B cell (primary cell): ENCODE data around the gene MYF5. TPM values are rescaled to one million over a fixed set of nuclear protein-coding genes. Genes with fewer than 3 reads are reported as not detected.

ENCODE experiments used
- ATAC-seq: fragments of 200-7000 bp; cut with Tn5 transposase; one replicate; pipeline ENCODE4 v1.10.0; 2021; ENCODE audit warnings: low read depth, mild to moderate bottlenecking, moderate number of reproducible peaks, moderate library complexity
- CTCF ChIA-PET: fragments of 350-600 bp; sonication (Branson Sonifier 250); formaldehyde crosslinking; loops from one replicate; lab custom pipeline; 2021; ENCODE audit warnings: antibody characterized with exemption, inconsistent platforms; lab: Charles Lee
- POLR2A ChIA-PET: fragments of 350-600 bp; sonication (Branson Sonifier 250); formaldehyde crosslinking; loops from one replicate; lab custom pipeline; 2021; ENCODE audit warnings: antibody characterized with exemption; lab: Charles Lee
- DNase-seq: peaks from one replicate; pipeline ENCODE4 v3.0.0; 2013
- H2AFZ ChIP-seq: 2 replicates; pipeline ENCODE4 v1.6.1; 2012; ENCODE audit warnings: mild to moderate bottlenecking, low read depth, low read length; ENCODE audit not compliant: insufficient read depth, poor library complexity, severe bottlenecking
- H3K27ac ChIP-seq, 2 donors: 1 replicate in 1 of 2; 2 replicates in 1 of 2; pipeline ENCODE4 v1.5.1; 2012 to 2013; ENCODE audit warnings: low read length in 2 of 2, mild to moderate bottlenecking in 2 of 2, moderate library complexity in 1 of 2
- H3K27me3 ChIP-seq, 4 experiments: fragments of 200-600 bp in 1 of 4; sonication (generic) in 1 of 4; replicated peaks in 1 of 4; 1 replicate in 2 of 4; 2 replicates in 2 of 4; pipeline versions ENCODE4 v1.6.1 to v1.7.0; 2013 to 2016; ENCODE audit warnings: low read length in 3 of 4, mild to moderate bottlenecking in 2 of 4, mixed read lengths in 1 of 4, moderate library complexity in 1 of 4; ENCODE audit not compliant: insufficient read depth in 4 of 4, control insufficient read depth in 3 of 4; ENCODE audit errors: control extremely low read depth in 1 of 4
- H3K36me3 ChIP-seq, 2 experiments: replicated peaks in 1 of 2; 1 replicate in 1 of 2; 2 replicates in 1 of 2; pipeline versions ENCODE4 v1.6.1 to v1.7.1; 2013; ENCODE audit warnings: low read length in 1 of 2; ENCODE audit not compliant: insufficient read depth in 2 of 2, control insufficient read depth in 1 of 2; ENCODE audit errors: control extremely low read depth in 1 of 2, extremely low read depth in 1 of 2
- H3K4me1 ChIP-seq, 2 donors: fragments of 200-600 bp in 1 of 2; sonication (generic) in 1 of 2; 1 replicate in 1 of 2; 2 replicates in 1 of 2; pipeline versions ENCODE4 v1.5.1 to v1.6.1; 2013 to 2017; ENCODE audit warnings: low read length in 2 of 2; ENCODE audit not compliant: control insufficient read depth in 2 of 2, insufficient read depth in 2 of 2
- H3K4me2 ChIP-seq: replicated peaks from 2 replicates; pipeline ENCODE3; 2012; ENCODE audit warnings: mild to moderate bottlenecking, low read depth, low read length; ENCODE audit not compliant: poor library complexity, severe bottlenecking
- H3K4me3 ChIP-seq, 5 experiments: fragments of 200-600 bp in 1 of 5; sonication (generic) in 1 of 5; 1 replicate in 3 of 5; 2 replicates in 2 of 5; pipeline versions ENCODE4 v1.5.1 to v1.7.0; 2011 to 2016; ENCODE audit warnings: low read length in 4 of 5, mild to moderate bottlenecking in 4 of 5, low read depth in 2 of 5, control low read depth in 1 of 5, moderate library complexity in 1 of 5; ENCODE audit not compliant: insufficient read depth in 1 of 5; ENCODE audit errors: control extremely low read depth in 1 of 5, extremely low read depth in 1 of 5
- H3K79me2 ChIP-seq: fragments of 200-600 bp; sonication (generic); one replicate; pipeline ENCODE4 v1.6.0; 2016; ENCODE audit warnings: low read length; ENCODE audit not compliant: control insufficient read depth, insufficient read depth
- H3K9ac ChIP-seq: fragments of 200-600 bp; sonication (generic); 2 replicates; pipeline ENCODE4 v1.6.1; 2017; ENCODE audit warnings: mild to moderate bottlenecking, low read length, moderate library complexity
- H3K9me3 ChIP-seq, 3 donors: one replicate each; pipeline versions ENCODE4 v1.6.1 to v1.7.1; 2013; ENCODE audit warnings: low read length in 2 of 3; ENCODE audit not compliant: control insufficient read depth in 2 of 3, insufficient read depth in 1 of 3; ENCODE audit errors: control extremely low read depth in 1 of 3
- H4K20me1 ChIP-seq: 2 replicates; pipeline ENCODE4 v1.6.0; 2012; ENCODE audit warnings: mild to moderate bottlenecking, low read length; ENCODE audit not compliant: insufficient read depth, control insufficient read depth, poor library complexity, severe bottlenecking
- H3K27ac Mint-ChIP-seq: one replicate; pipeline ENCODE4 v1.8.0; 2021; ENCODE audit warnings: mixed read lengths
- H3K27me3 Mint-ChIP-seq: one replicate; pipeline ENCODE4 v1.8.0; 2021; ENCODE audit warnings: mixed read lengths
- H3K4me1 Mint-ChIP-seq: one replicate; pipeline ENCODE4 v1.8.0; 2021; ENCODE audit warnings: mixed read lengths
- H3K4me3 Mint-ChIP-seq: one replicate; pipeline ENCODE4 v1.8.0; 2021; ENCODE audit warnings: mixed read lengths
- H3K9me3 Mint-ChIP-seq: one replicate; pipeline ENCODE4 v1.8.0; 2022; ENCODE audit warnings: mixed read lengths; ENCODE audit not compliant: insufficient read depth
- EZH2 ChIP-seq: IDR thresholded peaks from 2 replicates; pipeline ENCODE4 v1.6.1; 2012; ENCODE audit warnings: borderline replicate concordance, low read depth, mild to moderate bottlenecking, moderate library complexity, low read length; ENCODE audit not compliant: insufficient read depth, poor library complexity, severe bottlenecking
- WGBS: methylation state at CpG from one replicate; pipeline ENCODE4 v1.1.5; 2013; ENCODE audit warnings: missing lambda C conversion rate; ENCODE audit not compliant: insufficient coverage; 5-methylcytosine and 5-hydroxymethylcytosine counted together
- intact Hi-C: fragments of 100-400 bp; cut with micrococcal nuclease; formaldehyde crosslinking; loops from one replicate; pipeline ENCODE4 v1.10.0; 2022
- polyA plus RNA-seq: library from polyadenylated mRNA; depleted of rRNA; stranded (reverse); fragments of >200 nt; gene quantifications from 2 replicates; pipeline ENCODE4 v1.2.3, GENCODE V29; 2012
- total RNA-seq, 2 donors: library from RNA; stranded (reverse); fragments of 120-200 nt in 1 of 2; gene quantifications; 1 replicate in 1 of 2; 2 replicates in 1 of 2; pipeline versions ENCODE4 v1.2.3 to v1.2.4, GENCODE V29; 2013 to 2022
- TF ChIP-seq, protein P1 (sequence below): fragments of 200-600 bp; IDR thresholded peaks from one replicate; pipeline ENCODE4 v1.8.0; 2022; ENCODE audit warnings: antibody characterized with exemption, mild to moderate bottlenecking

Gene MYF5
- total and polyA plus RNA-seq, 2 donors (not counting 1 experiment from before 2014, with no cell fraction given) = not detected

GRCh38 chr12:80698256-80698655 is 18.5 kb upstream of the MYF5 start:
- Histone ChIP-seq H3K27ac (no peak overlapping the region), H3K79me2 (no peaks in the 10 kb centered on the region), H3K4me2 (no peak overlapping the region), H4K20me1 (no peaks in the 10 kb centered on the region), H3K9me3 (no peaks in the 10 kb centered on the region), H3K27me3 (no peaks in the 10 kb centered on the region), H3K9ac (no peak overlapping the region), H3K36me3 (no peaks in the 10 kb centered on the region), H3K4me1 (no peaks in the 10 kb centered on the region), H3K4me3 (no peak overlapping the region), H2AFZ (no peak overlapping the region)
- TF ChIP-seq, protein P1, sequence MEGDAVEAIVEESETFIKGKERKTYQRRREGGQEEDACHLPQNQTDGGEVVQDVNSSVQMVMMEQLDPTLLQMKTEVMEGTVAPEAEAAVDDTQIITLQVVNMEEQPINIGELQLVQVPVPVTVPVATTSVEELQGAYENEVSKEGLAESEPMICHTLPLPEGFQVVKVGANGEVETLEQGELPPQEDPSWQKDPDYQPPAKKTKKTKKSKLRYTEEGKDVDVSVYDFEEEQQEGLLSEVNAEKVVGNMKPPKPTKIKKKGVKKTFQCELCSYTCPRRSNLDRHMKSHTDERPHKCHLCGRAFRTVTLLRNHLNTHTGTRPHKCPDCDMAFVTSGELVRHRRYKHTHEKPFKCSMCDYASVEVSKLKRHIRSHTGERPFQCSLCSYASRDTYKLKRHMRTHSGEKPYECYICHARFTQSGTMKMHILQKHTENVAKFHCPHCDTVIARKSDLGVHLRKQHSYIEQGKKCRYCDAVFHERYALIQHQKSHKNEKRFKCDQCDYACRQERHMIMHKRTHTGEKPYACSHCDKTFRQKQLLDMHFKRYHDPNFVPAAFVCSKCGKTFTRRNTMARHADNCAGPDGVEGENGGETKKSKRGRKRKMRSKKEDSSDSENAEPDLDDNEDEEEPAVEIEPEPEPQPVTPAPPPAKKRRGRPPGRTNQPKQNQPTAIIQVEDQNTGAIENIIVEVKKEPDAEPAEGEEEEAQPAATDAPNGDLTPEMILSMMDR = no peak
- TF ChIP-seq EZH2 = no peak
- Mint-ChIP-seq H3K9me3 (no peaks in the 10 kb centered on the region), H3K27me3 (no peaks in the 10 kb centered on the region), H3K27ac (no peak overlapping the region), H3K4me3 (no peak overlapping the region), H3K4me1 (peaks cover 2% of the 10 kb centered on the region)
- WGBS = no CpG with 5 or more reads among the region's 7 CpGs
- CTCF ChIA-PET = no interaction called here
- intact Hi-C loops = no loop called here
- POLR2A ChIA-PET = no interaction called here
- DNase-seq (no peak), ATAC-seq (no peak)

GRCh38 chr12:80698847-80699542 is 17.7 kb upstream of the MYF5 start:
- no peaks in the 10 kb centered on the region for H3K4me1 ChIP-seq
- Mint-ChIP-seq H3K27me3 (no peaks in the 10 kb centered on the region), H3K4me1 (peaks cover 4% of the 10 kb centered on the region), H3K4me3 (no peak overlapping the region), H3K9me3 (no peaks in the 10 kb centered on the region), H3K27ac (no peak overlapping the region)
- H3K9me3 ChIP-seq = no peaks in the 10 kb centered on the region
- no peak overlapping the region for H2AFZ ChIP-seq
- intact Hi-C loops = no loop called here
- DNase-seq (no peak), ATAC-seq (no peak)
- POLR2A ChIA-PET = no interaction called here
- no peak for TF ChIP-seq EZH2
- TF ChIP-seq, protein P1 = no peak
- no peaks in the 10 kb centered on the region for H3K36me3 ChIP-seq
- H3K27me3 ChIP-seq = no peaks in the 10 kb centered on the region
- H4K20me1 ChIP-seq = no peaks in the 10 kb centered on the region
- H3K79me2 ChIP-seq = no peaks in the 10 kb centered on the region
- no peak overlapping the region for H3K4me3 ChIP-seq
- H3K27ac ChIP-seq = no peak overlapping the region
- 82% methylated on average over 4 of the region's 7 CpGs for WGBS
- H3K9ac ChIP-seq = no peak overlapping the region
- no peak overlapping the region for H3K4me2 ChIP-seq
- CTCF ChIA-PET = no interaction called here
